IPS-20b (cell line): ENCODE data around the gene RAI14.
"Not testable (repeated sequence)": the region's sequence is repeated elsewhere in the genome, so short reads cannot be mapped to it uniquely, and the experiment has no call there.

ENCODE experiments used
- H3K27ac ChIP-seq: one replicate; pipeline ENCODE4 v1.5.1; 2013; ENCODE audit warnings: low read length
- H3K27me3 ChIP-seq: 2 replicates; pipeline ENCODE4 v1.6.1; 2013; ENCODE audit warnings: mild to moderate bottlenecking, low read length, inconsistent platforms; ENCODE audit not compliant: insufficient read depth
- H3K36me3 ChIP-seq: 2 replicates; pipeline ENCODE4 v1.6.1; 2013; ENCODE audit warnings: low read depth, mild to moderate bottlenecking, inconsistent platforms, low read length, moderate library complexity; ENCODE audit not compliant: insufficient read depth
- H3K4me1 ChIP-seq: 2 replicates; pipeline ENCODE4 v1.6.1; 2013; ENCODE audit warnings: mild to moderate bottlenecking, control low read depth, inconsistent platforms, low read length, moderate library complexity; ENCODE audit not compliant: insufficient read depth
- H3K4me3 ChIP-seq: 2 replicates; pipeline ENCODE4 v1.5.1; 2013; ENCODE audit warnings: mild to moderate bottlenecking, low read length, inconsistent platforms
- H3K9ac ChIP-seq: 2 replicates; pipeline ENCODE4 v1.6.1; 2013; ENCODE audit warnings: low read depth, mild to moderate bottlenecking, inconsistent platforms, low read length, moderate library complexity
- H3K9me3 ChIP-seq: 2 replicates; pipeline ENCODE4 v1.6.1; 2013; ENCODE audit warnings: mild to moderate bottlenecking, low read depth, low read length, inconsistent platforms; ENCODE audit not compliant: insufficient read depth

Gene RAI14

GRCh38 chr5:34813509-34813908 lies 157.4 kb downstream of the RAI14 start:
- Histone ChIP-seq H3K9me3 (no peaks in the 10 kb centered on the region), H3K27ac (no peak overlapping the region), H3K9ac (no peak overlapping the region), H3K36me3 (peaks cover 80% of the 10 kb centered on the region), H3K27me3 (no peaks in the 10 kb centered on the region), H3K4me3 (no peak overlapping the region), H3K4me1 (no peaks in the 10 kb centered on the region)

- H3K27me3 ChIP-seq = no peaks in the 10 kb centered on the region
- no peaks in the 10 kb centered on the region for H3K4me1 ChIP-seq
- H3K36me3 ChIP-seq = peaks cover 85% of the 10 kb centered on the region
- no peak overlapping the region for H3K4me3 ChIP-seq
- H3K9ac ChIP-seq = no peak overlapping the region
- H3K27ac ChIP-seq = no peak overlapping the region
- H3K9me3 ChIP-seq = no peaks in the 10 kb centered on the region
These were observed 161.6 kb downstream of the RAI14 start for GRCh38 chr5:34817558-34818351.

GRCh38 chr5:34818717-34819116 lies 162.6 kb downstream of the RAI14 start:
- no peak overlapping the region for H3K4me3 ChIP-seq
- H3K36me3 ChIP-seq = peaks cover 85% of the 10 kb centered on the region
- no peak overlapping the region for H3K9ac ChIP-seq
- H3K9me3 ChIP-seq = no peaks in the 10 kb centered on the region
- H3K4me1 ChIP-seq = no peaks in the 10 kb centered on the region
- no peaks in the 10 kb centered on the region for H3K27me3 ChIP-seq
- no peak overlapping the region for H3K27ac ChIP-seq

GRCh38 chr5:34820593-34820992 lies 164.5 kb downstream of the RAI14 start:
- peaks cover 85% of the 10 kb centered on the region for H3K36me3 ChIP-seq
- no peak overlapping the region for H3K4me3 ChIP-seq
- H3K9ac ChIP-seq = no peak overlapping the region
- no peaks in the 10 kb centered on the region for H3K27me3 ChIP-seq
- H3K9me3 ChIP-seq = no peaks in the 10 kb centered on the region
- H3K4me1 ChIP-seq = no peaks in the 10 kb centered on the region
- H3K27ac ChIP-seq = no peak overlapping the region

GRCh38 chr5:34822956-34823715 lies 167.0 kb downstream of the RAI14 start:
- no peaks in the 10 kb centered on the region for H3K9me3 ChIP-seq
- peaks cover 91% of the 10 kb centered on the region for H3K36me3 ChIP-seq
- H3K4me3 ChIP-seq = no peak overlapping the region
- H3K4me1 ChIP-seq = no peaks in the 10 kb centered on the region
- H3K27me3 ChIP-seq = no peaks in the 10 kb centered on the region
- no peak overlapping the region for H3K27ac ChIP-seq
- no peak overlapping the region for H3K9ac ChIP-seq

- H3K4me1 ChIP-seq = no peaks in the 10 kb centered on the region
- no peak overlapping the region for H3K4me3 ChIP-seq
- H3K27ac ChIP-seq = no peak overlapping the region
- H3K9ac ChIP-seq = no peak overlapping the region
- peaks cover 95% of the 10 kb centered on the region for H3K36me3 ChIP-seq
- H3K9me3 ChIP-seq = no peaks in the 10 kb centered on the region
- no peaks in the 10 kb centered on the region for H3K27me3 ChIP-seq
These were observed 170.2 kb downstream of the RAI14 start for GRCh38 chr5:34826347-34826746.

- no peak overlapping the region for H3K27ac ChIP-seq
- H3K9ac ChIP-seq = no peak overlapping the region
- peaks cover 100% of the 10 kb centered on the region for H3K36me3 ChIP-seq
- H3K27me3 ChIP-seq = no peaks in the 10 kb centered on the region
- H3K9me3 ChIP-seq = no peaks in the 10 kb centered on the region
- H3K4me1 ChIP-seq = no peaks in the 10 kb centered on the region
- no peak overlapping the region for H3K4me3 ChIP-seq
These were observed 171.7 kb downstream of the RAI14 start for GRCh38 chr5:34827588-34828506.

GRCh38 chr5:34830827-34831226 lies 174.7 kb downstream of the RAI14 start:
- H3K36me3 ChIP-seq = peaks cover 80% of the 10 kb centered on the region
- H3K4me1 ChIP-seq, H3K27me3 ChIP-seq, H3K27ac ChIP-seq, H3K4me3 ChIP-seq, H3K9ac ChIP-seq, H3K9me3 ChIP-seq: not testable (repeated sequence)

GRCh38 chr5:34831303-34831702 lies 175.2 kb downstream of the RAI14 start:
- H3K4me3 ChIP-seq = no peak overlapping the region
- no peaks in the 10 kb centered on the region for H3K27me3 ChIP-seq
- 0 out of 2 replicates have a peak, but pooled peaks cover 4% of the 10 kb centered on the region for H3K9me3 ChIP-seq
- no peak overlapping the region for H3K9ac ChIP-seq
- H3K4me1 ChIP-seq = no peaks in the 10 kb centered on the region
- H3K36me3 ChIP-seq = peaks cover 75% of the 10 kb centered on the region
- no peak overlapping the region for H3K27ac ChIP-seq

- Histone ChIP-seq H3K4me3 (no peak overlapping the region), H3K36me3 (peaks cover 62% of the 10 kb centered on the region), H3K9ac (no peak overlapping the region), H3K4me1 (no peaks in the 10 kb centered on the region), H3K27me3 (no peaks in the 10 kb centered on the region), H3K9me3 (0 out of 2 replicates have a peak, but pooled peaks cover 4% of the 10 kb centered on the region), H3K27ac (no peak overlapping the region)
These were observed 176.4 kb downstream of the RAI14 start for GRCh38 chr5:34832568-34832967.

GRCh38 chr5:34833090-34833489 lies 177.0 kb downstream of the RAI14 start:
- no peaks in the 10 kb centered on the region for H3K4me1 ChIP-seq
- H3K4me3 ChIP-seq = no peak overlapping the region
- H3K9ac ChIP-seq = no peak overlapping the region
- H3K9me3 ChIP-seq = 0 out of 2 replicates have a peak, but pooled peaks cover 4% of the 10 kb centered on the region
- no peaks in the 10 kb centered on the region for H3K27me3 ChIP-seq
- H3K36me3 ChIP-seq = peaks cover 57% of the 10 kb centered on the region
- H3K27ac ChIP-seq = no peak overlapping the region
